ENCODE data around the gene ZNF385A.

Gene ZNF385A

GRCh38 chr12:54385251-54385914, 850 bp upstream of the ZNF385A start:
- Histone ChIP-seq H3K9me3 (ENCODE audit: low read length) (no peaks in the 10 kb centered on the region), H3K36me3 (ENCODE audit: insufficient read depth, low read length) (no peaks in the 10 kb centered on the region), H3K79me2 (ENCODE audit: insufficient read depth, low read length) (no peaks in the 10 kb centered on the region), H3F3A (ENCODE audit: insufficient read depth, low read length) (no peaks in the 10 kb centered on the region), H3K27me3 (ENCODE audit: insufficient read depth, low read length) (no peaks in the 10 kb centered on the region; the same call in 1 of the 2 replicates), H3K4me1 (ENCODE audit: insufficient read depth, low read length, severe bottlenecking) (no peaks in the 10 kb centered on the region), H3K9me2 (ENCODE audit: low read depth, low read length) (no peaks in the 10 kb centered on the region), H2AFZ (ENCODE audit: low read length) (no peak overlapping the region), H4K20me1 (ENCODE audit: insufficient read depth, low read length) (no peaks in the 10 kb centered on the region), H3K4me3 (ENCODE audit: low read depth, low read length, poor library complexity, severe bottlenecking) (no peak overlapping the region), H3K9ac (ENCODE audit: low read length) (no peak overlapping the region), H3K4me2 (ENCODE audit: low read length) (no peak overlapping the region), H3K27ac (ENCODE audit: low read depth, low read length, poor library complexity, severe bottlenecking) (no peak overlapping the region)
- TF ChIP-seq EZH2 (IDR thresholded peaks at IDR 0.05; ENCODE audit: borderline replicate concordance, low read length) (no peak), CTCF (IDR thresholded peaks at IDR 0.05; ENCODE audit: low read length) (no peak)

GRCh38 chr12:54383041-54383609, 1.4 kb downstream of the ZNF385A start:
- no peak overlapping the region for H3K9ac ChIP-seq (ENCODE audit: low read length)
- H3F3A ChIP-seq (ENCODE audit: insufficient read depth, low read length) = no peaks in the 10 kb centered on the region
- peaks cover 5% of the 10 kb centered on the region for H3K4me1 ChIP-seq (ENCODE audit: insufficient read depth, low read length, severe bottlenecking)
- peaks cover 2% of the 10 kb centered on the region; the same call in 1 of the 2 replicates for H3K27me3 ChIP-seq (ENCODE audit: insufficient read depth, low read length)
- no peaks in the 10 kb centered on the region for H3K9me2 ChIP-seq (ENCODE audit: low read depth, low read length)
- H3K4me3 ChIP-seq (ENCODE audit: low read depth, low read length, poor library complexity, severe bottlenecking) = no peak overlapping the region
- no peaks in the 10 kb centered on the region for H3K79me2 ChIP-seq (ENCODE audit: insufficient read depth, low read length)
- TF ChIP-seq CTCF (IDR thresholded peaks at IDR 0.05; ENCODE audit: low read length) (no peak), EZH2 (IDR thresholded peaks at IDR 0.05; ENCODE audit: borderline replicate concordance, low read length) (no peak)
- no peak overlapping the region for H2AFZ ChIP-seq (ENCODE audit: low read length)
- H3K4me2 ChIP-seq (ENCODE audit: low read length) = no peak overlapping the region
- no peaks in the 10 kb centered on the region for H3K9me3 ChIP-seq (ENCODE audit: low read length)
- H3K36me3 ChIP-seq (ENCODE audit: insufficient read depth, low read length) = no peaks in the 10 kb centered on the region
- H4K20me1 ChIP-seq (ENCODE audit: insufficient read depth, low read length) = no peaks in the 10 kb centered on the region
- H3K27ac ChIP-seq (ENCODE audit: low read depth, low read length, poor library complexity, severe bottlenecking) = no peak overlapping the region

- Histone ChIP-seq H3K36me3 (ENCODE audit: insufficient read depth, low read length) (no peaks in the 10 kb centered on the region), H3K9me3 (ENCODE audit: low read length) (no peaks in the 10 kb centered on the region), H3K9ac (ENCODE audit: low read length) (no peak overlapping the region), H3K4me3 (ENCODE audit: low read depth, low read length, poor library complexity, severe bottlenecking) (no peak overlapping the region), H3K4me2 (ENCODE audit: low read length) (no peak overlapping the region), H3K27me3 (ENCODE audit: insufficient read depth, low read length) (peaks cover 6% of the 10 kb centered on the region; the same call in 1 of the 2 replicates), H2AFZ (ENCODE audit: low read length) (no peak overlapping the region), H3K9me2 (ENCODE audit: low read depth, low read length) (no peaks in the 10 kb centered on the region), H3K27ac (ENCODE audit: low read depth, low read length, poor library complexity, severe bottlenecking) (no peak overlapping the region), H4K20me1 (ENCODE audit: insufficient read depth, low read length) (no peaks in the 10 kb centered on the region), H3K79me2 (ENCODE audit: insufficient read depth, low read length) (no peaks in the 10 kb centered on the region), H3F3A (ENCODE audit: insufficient read depth, low read length) (no peaks in the 10 kb centered on the region), H3K4me1 (ENCODE audit: insufficient read depth, low read length, severe bottlenecking) (peaks cover 5% of the 10 kb centered on the region)
- TF ChIP-seq EZH2 (IDR thresholded peaks at IDR 0.05; ENCODE audit: borderline replicate concordance, low read length) = no peak
- no peak for TF ChIP-seq CTCF (IDR thresholded peaks at IDR 0.05; ENCODE audit: low read length)
Observed at GRCh38 chr12:54381136-54381535, 3.4 kb downstream of the ZNF385A start.
